HL-60 (cell line): ENCODE data around the gene PTPRN2.

Source experiments
- CTCF ChIP-seq: IDR thresholded peaks from one replicate; pipeline ENCODE4 v1.5.1; 2011; ENCODE audit warnings: low read length, control low read depth, inconsistent platforms; ENCODE audit not compliant: insufficient read depth
- POLR2AphosphoS5 ChIP-seq: IDR thresholded peaks from 2 replicates; pipeline ENCODE4 v1.6.1; 2012; ENCODE audit warnings: low read depth
- SPI1 ChIP-seq: IDR thresholded peaks from 2 replicates; pipeline ENCODE4 v1.6.1; 2012; ENCODE audit warnings: low read depth, mild to moderate bottlenecking, borderline replicate concordance

- TF ChIP-seq CTCF (no peak), POLR2AphosphoS5 (no peak), SPI1 (no peak)
These were observed 694.0 kb downstream of the PTPRN2 start for GRCh38 chr7:157893535-157894044.
